H9 (cell line): ENCODE results near the gene EIF3F. TPM values are rescaled to one million over a fixed set of nuclear protein-coding genes. Genes with fewer than 3 reads are reported as not detected.

ENCODE experiments used
- DNase-seq: peaks from one replicate; pipeline ENCODE4 v3.0.0-alpha.2; 2017
- H2AFZ ChIP-seq: one replicate; pipeline ENCODE4 v1.6.1; 2013; ENCODE audit warnings: mild to moderate bottlenecking, low read length, control low read depth, moderate library complexity
- H2AK5ac ChIP-seq: 2 replicates; pipeline ENCODE4 v1.6.1; 2013; ENCODE audit warnings: low read length, control low read depth, mixed read lengths; ENCODE audit not compliant: insufficient read length
- H2BK120ac ChIP-seq: one replicate; pipeline ENCODE4 v1.6.1; 2013; ENCODE audit warnings: low read depth, mild to moderate bottlenecking, low read length, control low read depth, inconsistent platforms; ENCODE audit not compliant: poor library complexity, severe bottlenecking
- H2BK12ac ChIP-seq: 2 replicates; pipeline ENCODE4 v1.6.1; 2013; ENCODE audit warnings: low read length, control low read depth, mixed read lengths, low read depth; ENCODE audit not compliant: insufficient read length
- H2BK15ac ChIP-seq: 2 replicates; pipeline ENCODE4 v1.6.1; 2013; ENCODE audit warnings: low read depth, low read length, control low read depth
- H2BK20ac ChIP-seq: one replicate; pipeline ENCODE4 v1.6.1; 2013; ENCODE audit warnings: low read depth, mild to moderate bottlenecking, low read length, control low read depth, inconsistent platforms; ENCODE audit not compliant: poor library complexity, severe bottlenecking
- H2BK5ac ChIP-seq: 2 replicates; pipeline ENCODE4 v1.6.1; 2013; ENCODE audit warnings: low read length, control low read depth, mixed read lengths; ENCODE audit not compliant: insufficient read length
- H3K14ac ChIP-seq: 2 replicates; pipeline ENCODE4 v1.6.1; 2013; ENCODE audit warnings: low read length, control low read depth; ENCODE audit not compliant: insufficient read depth
- H3K18ac ChIP-seq: 2 replicates; pipeline ENCODE4 v1.6.1; 2013; ENCODE audit warnings: low read depth, mild to moderate bottlenecking, mixed read lengths, low read length, control low read depth; ENCODE audit not compliant: insufficient read length
- H3K23ac ChIP-seq: 2 replicates; pipeline ENCODE4 v1.6.1; 2013; ENCODE audit warnings: low read length, control low read depth, mixed read lengths, low read depth; ENCODE audit not compliant: insufficient read length
- H3K23me2 ChIP-seq: 2 replicates; pipeline ENCODE4 v1.6.1; 2013; ENCODE audit warnings: low read depth, mild to moderate bottlenecking, mixed read lengths, low read length, control low read depth; ENCODE audit not compliant: insufficient read length, poor library complexity, severe bottlenecking
- H3K27ac ChIP-seq: 2 replicates; pipeline ENCODE4 v1.5.1; 2013; ENCODE audit warnings: low read length, control low read depth, mixed read lengths, low read depth; ENCODE audit not compliant: insufficient read length
- H3K27me3 ChIP-seq: 2 replicates; pipeline ENCODE4 v1.6.1; 2013; ENCODE audit warnings: low read length, control low read depth, inconsistent platforms; ENCODE audit not compliant: insufficient read depth
- H3K4ac ChIP-seq: 2 replicates; pipeline ENCODE4 v1.6.1; 2013; ENCODE audit warnings: low read depth, mild to moderate bottlenecking, control low read depth, inconsistent platforms, low read length, moderate library complexity
- H3K4me1 ChIP-seq: 2 replicates; pipeline ENCODE4 v1.6.1; 2013; ENCODE audit warnings: low read length, control low read depth, inconsistent platforms; ENCODE audit not compliant: insufficient read depth
- H3K4me2 ChIP-seq: 2 replicates; pipeline ENCODE4 v1.6.1; 2013; ENCODE audit warnings: low read length, control low read depth, mixed read lengths; ENCODE audit not compliant: insufficient read length, insufficient read depth
- H3K56ac ChIP-seq: 2 replicates; pipeline ENCODE4 v1.6.1; 2013; ENCODE audit warnings: low read depth, mild to moderate bottlenecking, mixed read lengths, low read length, control low read depth; ENCODE audit not compliant: insufficient read length
- H3K79me1 ChIP-seq: 2 replicates; pipeline ENCODE4 v1.6.1; 2013; ENCODE audit warnings: low read depth, mild to moderate bottlenecking, moderate library complexity, low read length, control low read depth, inconsistent platforms; ENCODE audit not compliant: insufficient read depth, poor library complexity, severe bottlenecking
- H3K79me2 ChIP-seq: 2 replicates; pipeline ENCODE4 v1.6.1; 2013; ENCODE audit warnings: low read length, control low read depth, inconsistent platforms; ENCODE audit not compliant: insufficient read depth
- H3K9ac ChIP-seq: 2 replicates; pipeline ENCODE4 v1.6.1; 2013; ENCODE audit warnings: low read length, control low read depth, mixed read lengths; ENCODE audit not compliant: insufficient read length; ENCODE audit errors: extremely low read depth
- H3K9me3 ChIP-seq: one replicate; pipeline ENCODE4 v1.6.1; 2013; ENCODE audit warnings: low read depth, low read length, inconsistent platforms; ENCODE audit not compliant: control insufficient read depth
- H3T11ph ChIP-seq: one replicate; pipeline ENCODE4 v1.6.1; 2013; ENCODE audit warnings: mild to moderate bottlenecking, low read length, control low read depth, inconsistent platforms
- H4K20me1 ChIP-seq: one replicate; pipeline ENCODE4 v1.6.1; 2013; ENCODE audit not compliant: control insufficient read depth, insufficient read length, insufficient read depth
- H4K5ac ChIP-seq: 2 replicates; pipeline ENCODE4 v1.6.1; 2013; ENCODE audit warnings: low read depth, mild to moderate bottlenecking, mixed read lengths, low read length, control low read depth; ENCODE audit not compliant: insufficient read length
- H4K8ac ChIP-seq: replicated peaks from 2 replicates; pipeline ENCODE4 v1.6.1; 2013; ENCODE audit warnings: low read length, control low read depth, mixed read lengths, low read depth; ENCODE audit not compliant: insufficient read length
- H4K91ac ChIP-seq: 2 replicates; pipeline ENCODE4 v1.6.1; 2013; ENCODE audit warnings: low read depth, mild to moderate bottlenecking, moderate library complexity, mixed read lengths, low read length, control low read depth; ENCODE audit not compliant: insufficient read length
- H3K27ac Mint-ChIP-seq, 3 experiments: 2 replicates in 2 of 3; 3 replicates in 1 of 3; pipeline ENCODE4 v1.8.0; 2020 to 2021; ENCODE audit warnings: mixed read lengths in 3 of 3, mild to moderate bottlenecking in 1 of 3, moderate library complexity in 1 of 3
- H3K27me3 Mint-ChIP-seq: 2 replicates; pipeline ENCODE4 v1.8.0; 2021; ENCODE audit warnings: low read depth, mild to moderate bottlenecking, moderate library complexity, mixed read lengths
- H3K36me3 Mint-ChIP-seq, 3 experiments: 2 replicates in 2 of 3; 3 replicates in 1 of 3; pipeline ENCODE4 v1.8.0; 2020 to 2021; ENCODE audit warnings: low read depth in 3 of 3, mixed read lengths in 3 of 3; ENCODE audit not compliant: insufficient read depth in 1 of 3
- H3K4me1 Mint-ChIP-seq, 2 experiments: 2 replicates each; pipeline ENCODE4 v1.8.0; 2020; ENCODE audit warnings: mixed read lengths in 2 of 2
- H3K4me3 Mint-ChIP-seq, 2 experiments: 2 replicates in 1 of 2; 3 replicates in 1 of 2; pipeline ENCODE4 v1.8.0; 2020 to 2021; ENCODE audit warnings: mild to moderate bottlenecking in 2 of 2, mixed read lengths in 2 of 2, moderate library complexity in 1 of 2
- H3K9me3 Mint-ChIP-seq, 2 experiments: 2 replicates in 1 of 2; 3 replicates in 1 of 2; pipeline ENCODE4 v1.8.0; 2020; ENCODE audit warnings: mild to moderate bottlenecking in 2 of 2, mixed read lengths in 2 of 2, moderate library complexity in 1 of 2
- CTCF ChIP-seq: fragments of 200-600 bp; sonication (generic); conservative IDR thresholded peaks from 3 replicates; pipeline ENCODE4 v1.8.0; 2021; ENCODE audit warnings: antibody characterized with exemption, mild to moderate bottlenecking
- WGBS: extraction: QIAGEN DNeasy Blood & Tissue Kit; methylation state at CpG from one replicate; pipeline ENCODE4 v1.1.7; 2013; ENCODE audit warnings: missing lambda C conversion rate, low lambda C conversion rate, mixed read lengths; ENCODE audit not compliant: insufficient read length; ENCODE audit errors: extremely low coverage; 5-methylcytosine and 5-hydroxymethylcytosine counted together
- total RNA-seq: library from RNA; stranded (reverse); gene quantifications from 2 replicates; pipeline ENCODE4 v1.2.1, GENCODE V29; 2021

The EIF3F gene
- total RNA-seq, 1 experiment from 2014 or later, result 348 TPM

GRCh38 chr11:7981619-7982157 lies 5.4 kb upstream of the EIF3F start:
- Histone ChIP-seq H2BK120ac (no peak overlapping the region), H3K56ac (no peak overlapping the region), H3K23ac (no peak overlapping the region), H3K4me1 (peaks cover 3% of the 10 kb centered on the region), H2BK15ac (no peak overlapping the region), H3K27me3 (no peaks in the 10 kb centered on the region), H4K20me1 (no peaks in the 10 kb centered on the region), H3K9ac (no peak overlapping the region), H3K27ac (no peak overlapping the region), H3K79me1 (no peaks in the 10 kb centered on the region), H3K18ac (no peak overlapping the region), H4K5ac (no peak overlapping the region), H2BK20ac (no peak overlapping the region), H4K8ac (no peak overlapping the region), H3K4ac (no peak overlapping the region), H3K79me2 (no peaks in the 10 kb centered on the region), H3K14ac (no peak overlapping the region), H2AK5ac (no peak overlapping the region), H3K4me2 (no peak overlapping the region), H4K91ac (no peak overlapping the region), H3K9me3 (no peaks in the 10 kb centered on the region), H3K23me2 (peaks cover 2% of the 10 kb centered on the region), H2BK12ac (no peak overlapping the region), H2AFZ (no peak overlapping the region), H2BK5ac (no peak overlapping the region), H3T11ph (no peak overlapping the region)
- Mint-ChIP-seq H3K4me1 (peaks cover 9 to 24% of the 10 kb centered on the region in 2 experiments), H3K36me3 (no peaks in the 10 kb centered on the region), H3K4me3 (no peak overlapping the region), H3K9me3 (no peaks in the 10 kb centered on the region; a peak in 1 of 5 replicates), H3K27me3 (no peaks in the 10 kb centered on the region; the same call in 1 of the 2 replicates), H3K27ac (no peak overlapping the region)
- no peak for DNase-seq
- TF ChIP-seq CTCF, result no peak
- no CpG with 5 or more reads among the region's 1 CpG for WGBS
